Fibroblast of lung (primary cell): ENCODE results near the gene MYL10. TPM values are rescaled to one million over a fixed set of nuclear protein-coding genes. Genes with fewer than 3 reads are reported as not detected.
A peak's percentile ranks its signal among the peaks of the same experiment; 100 is the strongest.

ENCODE experiments used
- DNase-seq, 2 donors: peaks; one replicate each; pipeline versions ENCODE4 v3.0.0 to v3.0.0-alpha.2; 2010; ENCODE audit warnings: low read depth in 2 of 2
- H2AFZ ChIP-seq: 2 replicates; pipeline ENCODE4 v1.5.1; 2012; ENCODE audit warnings: low read length, control low read depth, inconsistent platforms
- H3K27ac ChIP-seq: 2 replicates; pipeline ENCODE4 v1.5.1; 2011; ENCODE audit warnings: low read length, control low read depth; ENCODE audit not compliant: insufficient read depth
- H3K27me3 ChIP-seq: 2 replicates; pipeline ENCODE4 v1.5.1; 2011; ENCODE audit warnings: mild to moderate bottlenecking, low read length; ENCODE audit not compliant: control insufficient read depth, insufficient read depth
- H3K36me3 ChIP-seq: 2 replicates; pipeline ENCODE4 v1.5.1; 2011; ENCODE audit warnings: low read length; ENCODE audit not compliant: control insufficient read depth, insufficient read depth
- H3K4me1 ChIP-seq: 2 replicates; pipeline ENCODE4 v1.5.1; 2011; ENCODE audit warnings: low read length; ENCODE audit not compliant: control insufficient read depth, insufficient read depth; ENCODE audit errors: extremely low read depth
- H3K4me2 ChIP-seq: 2 replicates; pipeline ENCODE4 v1.5.1; 2011; ENCODE audit warnings: low read length, control low read depth; ENCODE audit not compliant: insufficient read depth; ENCODE audit errors: extremely low read depth
- H3K4me3 ChIP-seq, 4 experiments: fragments of 200-600 bp in 1 of 4; sonication (generic) in 1 of 4; replicated peaks in 1 of 4; 2 replicates each; pipeline ENCODE4 v1.5.1; 2011 to 2016; ENCODE audit warnings: low read length in 4 of 4, low read depth in 3 of 4, mild to moderate bottlenecking in 3 of 4, control low read depth in 2 of 4, inconsistent platforms in 1 of 4, mixed read lengths in 1 of 4; ENCODE audit not compliant: insufficient read depth in 1 of 4; ENCODE audit errors: control extremely low read depth in 1 of 4
- H3K79me2 ChIP-seq: 2 replicates; pipeline ENCODE4 v1.5.1; 2012; ENCODE audit warnings: mild to moderate bottlenecking, low read length, inconsistent platforms; ENCODE audit not compliant: control insufficient read depth, insufficient read depth
- H3K9ac ChIP-seq: 2 replicates; pipeline ENCODE4 v1.5.1; 2011; ENCODE audit warnings: mild to moderate bottlenecking, low read length, control low read depth; ENCODE audit not compliant: insufficient read depth
- H3K9me3 ChIP-seq: 2 replicates; pipeline ENCODE4 v1.5.1; 2012; ENCODE audit warnings: low read depth, low read length; ENCODE audit not compliant: control insufficient read depth, insufficient read depth
- H4K20me1 ChIP-seq: 2 replicates; pipeline ENCODE4 v1.5.1; 2011; ENCODE audit warnings: low read length; ENCODE audit not compliant: control insufficient read depth, insufficient read depth; ENCODE audit errors: extremely low read depth
- EZH2 ChIP-seq: IDR thresholded peaks from 2 replicates; pipeline ENCODE4 v1.5.1; 2012; ENCODE audit warnings: low read length, control low read depth, mild to moderate bottlenecking; ENCODE audit errors: missing control alignments
- polyA plus RNA-seq, 2 donors: library from polyadenylated mRNA; depleted of rRNA in 1 of 2; stranded (reverse) in 1 of 2; unstranded in 1 of 2; fragments of >200 nt; gene quantifications; 2 replicates each; pipeline ENCODE4 v1.2.1, GENCODE V29; 2011 to 2012; ENCODE audit warnings: missing spikeins in 1 of 2
- total RNA-seq: library from RNA; depleted of rRNA; stranded (reverse); fragments of >200 nt; gene quantifications from 2 replicates; pipeline ENCODE4 v1.2.1, GENCODE V29; 2014
- TF ChIP-seq, protein P1 (sequence below), 2 donors: IDR thresholded peaks in 1 of 2; conservative IDR thresholded peaks in 1 of 2; 1 replicate in 1 of 2; 2 replicates in 1 of 2; pipeline ENCODE4 v1.5.1; 2011 to 2012; ENCODE audit warnings: low read length in 2 of 2, control low read depth in 1 of 2, inconsistent platforms in 1 of 2, low read depth in 1 of 2, mild to moderate bottlenecking in 1 of 2

Gene MYL10
- total and polyA plus RNA-seq, 2 donors (not counting 1 experiment from before 2014, with no cell fraction given): not detected

DNA sequence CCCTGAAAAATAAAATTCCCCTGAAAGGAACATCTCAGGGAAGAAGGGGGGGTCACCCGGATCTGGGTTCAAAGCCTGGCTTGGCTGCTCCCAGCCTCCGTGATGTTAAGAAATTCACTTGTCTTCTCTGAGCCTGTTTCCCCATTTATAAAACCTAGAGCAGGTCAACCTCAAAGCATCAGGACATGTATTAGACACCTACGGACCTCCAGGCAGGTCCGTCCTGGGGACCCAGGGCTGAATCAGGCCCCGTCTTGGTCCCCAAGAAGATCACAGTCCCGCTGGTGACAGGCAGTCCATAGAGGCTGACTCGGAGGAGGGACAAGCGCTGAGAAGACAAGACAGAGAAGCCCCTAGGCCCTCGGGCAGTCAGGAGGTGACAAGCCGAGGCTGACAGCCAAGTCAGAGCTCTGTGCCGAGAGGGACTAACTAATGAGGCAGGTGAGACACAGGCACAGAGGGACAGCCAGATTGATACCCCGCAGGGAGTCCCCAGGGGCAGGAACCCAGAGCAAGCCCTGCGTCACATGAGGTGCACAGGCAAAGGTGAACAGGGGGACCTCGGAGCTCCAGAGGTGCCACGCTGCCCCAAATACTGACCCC is 2.9 kb downstream of the MYL10 start:
- no peak overlapping the region for H3K4me3 ChIP-seq
- no peak overlapping the region for H3K27ac ChIP-seq
- TF ChIP-seq EZH2: no peak
- TF ChIP-seq, protein P1, sequence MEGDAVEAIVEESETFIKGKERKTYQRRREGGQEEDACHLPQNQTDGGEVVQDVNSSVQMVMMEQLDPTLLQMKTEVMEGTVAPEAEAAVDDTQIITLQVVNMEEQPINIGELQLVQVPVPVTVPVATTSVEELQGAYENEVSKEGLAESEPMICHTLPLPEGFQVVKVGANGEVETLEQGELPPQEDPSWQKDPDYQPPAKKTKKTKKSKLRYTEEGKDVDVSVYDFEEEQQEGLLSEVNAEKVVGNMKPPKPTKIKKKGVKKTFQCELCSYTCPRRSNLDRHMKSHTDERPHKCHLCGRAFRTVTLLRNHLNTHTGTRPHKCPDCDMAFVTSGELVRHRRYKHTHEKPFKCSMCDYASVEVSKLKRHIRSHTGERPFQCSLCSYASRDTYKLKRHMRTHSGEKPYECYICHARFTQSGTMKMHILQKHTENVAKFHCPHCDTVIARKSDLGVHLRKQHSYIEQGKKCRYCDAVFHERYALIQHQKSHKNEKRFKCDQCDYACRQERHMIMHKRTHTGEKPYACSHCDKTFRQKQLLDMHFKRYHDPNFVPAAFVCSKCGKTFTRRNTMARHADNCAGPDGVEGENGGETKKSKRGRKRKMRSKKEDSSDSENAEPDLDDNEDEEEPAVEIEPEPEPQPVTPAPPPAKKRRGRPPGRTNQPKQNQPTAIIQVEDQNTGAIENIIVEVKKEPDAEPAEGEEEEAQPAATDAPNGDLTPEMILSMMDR (conservative IDR thresholded peaks at IDR 0.05 in 1 of 2, IDR thresholded peaks at IDR 0.05 in 1 of 2; ENCODE audit: low read depth in 1 of 2, low read length in 2 of 2): no peak
- H3K9ac ChIP-seq: no peak overlapping the region
- H3K4me2 ChIP-seq: no peak overlapping the region
- H3K4me1 ChIP-seq: no peaks in the 10 kb centered on the region
- no peak for DNase-seq
- H3K27me3 ChIP-seq: no peaks in the 10 kb centered on the region
- no peaks in the 10 kb centered on the region for H3K36me3 ChIP-seq
- H2AFZ ChIP-seq: no peak overlapping the region
- H3K79me2 ChIP-seq: no peaks in the 10 kb centered on the region
- H4K20me1 ChIP-seq: no peaks in the 10 kb centered on the region
- H3K9me3 ChIP-seq: no peaks in the 10 kb centered on the region

DNA sequence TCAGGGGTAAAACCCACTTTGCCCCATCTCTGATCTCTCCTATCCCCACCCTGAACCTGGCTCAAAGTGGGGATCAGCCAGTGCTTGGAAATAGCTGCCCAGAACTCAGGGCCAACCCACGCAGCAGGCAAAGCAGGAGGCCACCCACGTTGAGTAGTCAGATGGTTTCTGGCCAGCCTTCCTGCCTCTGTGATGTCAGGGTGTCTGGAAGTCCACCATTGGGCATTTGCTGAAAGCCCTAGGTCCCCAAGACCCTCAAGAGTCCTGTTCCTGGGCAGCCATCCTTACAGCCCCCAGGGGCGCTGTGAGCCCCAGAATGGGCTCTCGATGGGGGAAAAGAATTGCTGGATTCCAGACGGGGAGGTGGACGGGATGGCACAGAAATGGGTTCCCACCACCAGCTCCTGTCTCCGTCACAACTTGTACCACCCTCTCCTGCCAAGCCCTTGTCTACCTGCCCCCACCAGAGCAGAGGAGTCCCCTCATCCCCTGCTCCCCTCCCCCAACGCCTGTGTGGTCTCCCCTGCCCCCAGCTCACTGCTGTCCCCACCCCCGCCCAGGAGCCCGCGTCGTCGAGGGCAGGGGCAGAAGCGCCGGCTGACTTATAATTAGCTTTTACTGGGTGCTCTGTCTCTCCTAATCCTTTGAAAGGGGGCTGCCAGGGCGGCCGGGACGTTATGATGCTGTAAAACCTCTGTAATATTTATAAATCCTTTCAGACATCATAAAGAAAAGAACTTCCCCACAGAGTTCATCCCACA is 3.9 kb downstream of the MYL10 start:
- no peak overlapping the region for H3K9ac ChIP-seq
- no peak for TF ChIP-seq EZH2
- TF ChIP-seq, protein P1 (conservative IDR thresholded peaks at IDR 0.05 in 1 of 2, IDR thresholded peaks at IDR 0.05 in 1 of 2; ENCODE audit: low read depth in 1 of 2, low read length in 2 of 2): peak in 1 of 2 donors; percentile 9
- no peaks in the 10 kb centered on the region for H3K36me3 ChIP-seq
- no peaks in the 10 kb centered on the region for H3K9me3 ChIP-seq
- no peak overlapping the region for H2AFZ ChIP-seq
- no peak overlapping the region for H3K4me2 ChIP-seq
- DNase-seq: peak in 1 of 2 donors; percentile 59
- H3K4me3 ChIP-seq: no peak overlapping the region
- no peak overlapping the region for H3K27ac ChIP-seq
- H3K4me1 ChIP-seq: no peaks in the 10 kb centered on the region
- no peaks in the 10 kb centered on the region for H4K20me1 ChIP-seq
- no peaks in the 10 kb centered on the region for H3K79me2 ChIP-seq
- H3K27me3 ChIP-seq: no peaks in the 10 kb centered on the region

DNA sequence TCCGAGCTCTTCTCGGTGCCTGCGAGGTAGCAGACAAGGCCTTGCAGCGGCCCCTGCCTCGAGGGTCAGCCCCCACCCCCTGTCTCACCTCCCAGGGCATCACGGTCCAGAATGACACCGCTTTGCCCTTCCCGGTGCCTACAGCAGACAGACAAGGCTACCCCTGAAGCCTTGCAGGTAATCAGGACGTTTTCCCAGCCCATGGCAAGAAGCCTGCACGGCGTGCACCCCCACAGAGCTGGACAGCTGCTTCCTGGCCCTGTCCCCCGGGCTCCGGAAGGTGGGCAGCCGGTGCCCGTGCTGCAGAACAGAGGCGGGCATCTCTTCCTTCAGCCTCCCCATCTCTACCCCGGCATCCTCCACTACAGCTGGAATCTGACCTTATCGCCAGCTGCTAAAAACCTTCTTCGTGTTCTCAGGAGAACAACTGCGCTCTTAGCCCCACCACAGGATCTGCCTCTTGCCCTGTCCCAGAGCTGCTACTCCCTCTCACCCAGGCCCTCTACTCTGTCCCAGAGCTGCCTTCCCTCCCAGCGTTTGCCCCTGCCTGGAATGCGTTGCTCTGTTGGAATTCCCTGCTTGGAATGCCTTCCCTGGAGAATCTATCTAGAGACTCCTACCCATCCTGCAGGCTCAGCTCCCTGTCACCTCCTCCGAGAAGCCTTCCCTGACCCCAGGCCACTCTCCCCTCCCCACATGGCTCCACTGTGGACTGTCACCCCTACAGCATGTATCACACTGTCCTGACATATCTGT is 4.7 kb downstream of the MYL10 start:
- Histone ChIP-seq H2AFZ (no peak overlapping the region), H3K27me3 (no peaks in the 10 kb centered on the region), H3K79me2 (no peaks in the 10 kb centered on the region), H4K20me1 (no peaks in the 10 kb centered on the region), H3K4me2 (no peak overlapping the region), H3K36me3 (no peaks in the 10 kb centered on the region), H3K9me3 (no peaks in the 10 kb centered on the region), H3K4me1 (no peaks in the 10 kb centered on the region), H3K9ac (no peak overlapping the region), H3K27ac (no peak overlapping the region), H3K4me3 (no peak overlapping the region)
- DNase-seq: no peak
- TF ChIP-seq, protein P1 (conservative IDR thresholded peaks at IDR 0.05 in 1 of 2, IDR thresholded peaks at IDR 0.05 in 1 of 2; ENCODE audit: low read depth in 1 of 2, low read length in 2 of 2): no peak
- no peak for TF ChIP-seq EZH2
